DND-41 (cell line): ENCODE measurements around the gene KIRREL2.

ENCODE experiments used
- ATAC-seq: fragments of 200-7000 bp; cut with Tn5 transposase; 3 replicates; pipeline ENCODE4 v1.9.1; 2021; ENCODE audit warnings: low read depth; ENCODE audit not compliant: insufficient read depth
- DNase-seq: peaks from one replicate; pipeline ENCODE4 v3.0.0-alpha.2; 2020
- H2AFZ ChIP-seq: 2 replicates; pipeline ENCODE4 v1.6.0; 2012; ENCODE audit warnings: low read depth, low read length
- H3K27ac ChIP-seq: 2 replicates; pipeline ENCODE4 v1.5.1; 2012; ENCODE audit warnings: low read length, inconsistent platforms
- H3K27me3 ChIP-seq: fragments of 200-600 bp; sonication (generic); 2 replicates; pipeline ENCODE4 v1.6.0; 2012; ENCODE audit warnings: low read length, mild to moderate bottlenecking, inconsistent platforms; ENCODE audit not compliant: insufficient read depth, poor library complexity
- H3K36me3 ChIP-seq: 2 replicates; pipeline ENCODE4 v1.5.1; 2012; ENCODE audit warnings: low read length, inconsistent platforms; ENCODE audit not compliant: insufficient read depth
- H3K4me1 ChIP-seq: 2 replicates; pipeline ENCODE4 v1.5.1; 2012; ENCODE audit warnings: mild to moderate bottlenecking, low read length; ENCODE audit not compliant: insufficient read depth
- H3K4me2 ChIP-seq: 2 replicates; pipeline ENCODE4 v1.6.0; 2012; ENCODE audit warnings: mild to moderate bottlenecking, moderate library complexity, low read length, inconsistent platforms; ENCODE audit not compliant: insufficient read depth
- H3K4me3 ChIP-seq, 2 experiments: fragments of 200-600 bp in 1 of 2; shearing (Covaris generic) in 1 of 2; 2 replicates each; pipeline ENCODE4 v1.5.1; 2012 to 2016; ENCODE audit warnings: inconsistent platforms in 2 of 2, low read length in 2 of 2, mild to moderate bottlenecking in 2 of 2, low read depth in 1 of 2, moderate library complexity in 1 of 2
- H3K79me2 ChIP-seq: 2 replicates; pipeline ENCODE4 v1.6.0; 2012; ENCODE audit warnings: low read length, inconsistent platforms; ENCODE audit not compliant: insufficient read depth
- H3K9ac ChIP-seq: 2 replicates; pipeline ENCODE4 v1.6.0; 2012; ENCODE audit warnings: low read depth, mild to moderate bottlenecking, inconsistent platforms, low read length, moderate library complexity
- H3K9me3 ChIP-seq: 2 replicates; pipeline ENCODE4 v1.5.1; 2012; ENCODE audit warnings: low read length, moderate library complexity, mild to moderate bottlenecking, inconsistent platforms; ENCODE audit not compliant: insufficient read depth, severe bottlenecking
- H4K20me1 ChIP-seq: 2 replicates; pipeline ENCODE4 v1.6.0; 2012; ENCODE audit warnings: low read length; ENCODE audit not compliant: insufficient read depth
- CTCF ChIP-seq: IDR thresholded peaks from 2 replicates; pipeline ENCODE4 v1.5.1; 2012; ENCODE audit warnings: borderline replicate concordance, low read length, moderate library complexity, mild to moderate bottlenecking; ENCODE audit not compliant: poor library complexity, severe bottlenecking; ENCODE audit errors: extremely low read depth
- EZH2 ChIP-seq: IDR thresholded peaks from 3 replicates; pipeline ENCODE4 v1.6.1; 2012; ENCODE audit warnings: borderline replicate concordance, low read depth, mild to moderate bottlenecking, moderate library complexity, low read length, inconsistent platforms; ENCODE audit not compliant: severe bottlenecking

The KIRREL2 gene

GRCh38 chr19:35856546-35857149 lies at the start of gene KIRREL2:
TSS of gene KIRREL2 (plus strand) at chr19:35856911. CDS start at chr19:35857120, 209 bp downstream.
- H3K79me2 ChIP-seq: no peaks in the 10 kb centered on the region
- ATAC-seq (peak; percentile 87), DNase-seq (peak; percentile 76)
- peak; percentile 14 for TF ChIP-seq EZH2
- no peak for TF ChIP-seq CTCF
- H3K4me3 ChIP-seq: peak within 1 kb of the TSS; percentile 27 to 66; a peak in 3 of 4 replicates
- no peaks in the 10 kb centered on the region for H3K9me3 ChIP-seq
- H3K27ac ChIP-seq: peak within 1 kb of the TSS; percentile 37
- H2AFZ ChIP-seq: peak within 1 kb of the TSS; percentile 89
- H3K4me2 ChIP-seq: peak within 1 kb of the TSS; percentile 88
- peak within 1 kb of the TSS; percentile 53 for H3K9ac ChIP-seq
- H3K36me3 ChIP-seq: no peaks in the 10 kb centered on the region
- peaks cover 21% of the 10 kb centered on the region for H3K4me1 ChIP-seq
- H3K27me3 ChIP-seq: peaks cover 12% of the 10 kb centered on the region
- H4K20me1 ChIP-seq: no peaks in the 10 kb centered on the region

DNA sequence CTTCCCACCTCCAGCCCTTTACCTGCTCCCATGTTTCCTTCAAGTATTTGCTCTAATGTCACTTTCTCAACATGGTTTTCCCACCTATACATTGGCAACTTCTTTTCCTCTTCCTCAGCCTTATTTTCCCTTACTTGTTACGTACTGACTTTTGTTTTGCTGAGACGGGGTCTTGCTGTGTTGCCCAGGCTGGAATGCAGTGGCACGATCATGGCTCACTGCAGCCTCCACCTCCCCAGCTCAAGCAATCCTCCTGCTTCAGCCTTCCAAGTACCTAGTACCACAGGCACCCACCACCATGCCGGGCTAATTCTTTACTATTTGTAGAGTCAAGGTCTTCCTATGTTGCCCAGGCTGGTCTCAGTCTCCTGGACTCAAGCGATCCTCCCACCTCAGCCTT lies 49.1 kb upstream of the KIRREL2 start:
- no peak for TF ChIP-seq EZH2
- no peak for TF ChIP-seq CTCF
- Histone ChIP-seq H3K9ac (no peak overlapping the region), H3K4me2 (no peak overlapping the region), H3K4me3 (no peak overlapping the region), H2AFZ (no peak overlapping the region), H3K36me3 (no peaks in the 10 kb centered on the region), H4K20me1 (no peaks in the 10 kb centered on the region), H3K9me3 (no peaks in the 10 kb centered on the region), H3K27ac (no peak overlapping the region), H3K4me1 (no peaks in the 10 kb centered on the region), H3K79me2 (no peaks in the 10 kb centered on the region), H3K27me3 (no peaks in the 10 kb centered on the region)
- DNase-seq (no peak), ATAC-seq (no peak)

GRCh38 chr19:35811317-35812219 lies 45.1 kb upstream of the KIRREL2 start:
- Histone ChIP-seq H4K20me1 (no peaks in the 10 kb centered on the region), H3K79me2 (no peaks in the 10 kb centered on the region), H3K27me3 (no peaks in the 10 kb centered on the region), H3K36me3 (no peaks in the 10 kb centered on the region), H3K4me3 (no peak overlapping the region), H3K4me2 (no peak overlapping the region), H3K27ac (no peak overlapping the region), H3K9ac (no peak overlapping the region), H2AFZ (no peak overlapping the region), H3K4me1 (no peaks in the 10 kb centered on the region), H3K9me3 (no peaks in the 10 kb centered on the region)
- TF ChIP-seq EZH2: no peak
- no peak for TF ChIP-seq CTCF
- ATAC-seq: no peak
- no peak for DNase-seq
